ENCODE results near the gene RIPOR2. TPM values are rescaled to one million over a fixed set of nuclear protein-coding genes. Genes with fewer than 3 reads are reported as not detected.
"Not testable (repeated sequence)": the region's sequence is repeated elsewhere in the genome, so short reads cannot be mapped to it uniquely, and the experiment has no call there.

RIPOR2 gene
- total and polyA plus RNA-seq, 11 donors = 0.76 to 14.2 (median 4.2) TPM

DNA sequence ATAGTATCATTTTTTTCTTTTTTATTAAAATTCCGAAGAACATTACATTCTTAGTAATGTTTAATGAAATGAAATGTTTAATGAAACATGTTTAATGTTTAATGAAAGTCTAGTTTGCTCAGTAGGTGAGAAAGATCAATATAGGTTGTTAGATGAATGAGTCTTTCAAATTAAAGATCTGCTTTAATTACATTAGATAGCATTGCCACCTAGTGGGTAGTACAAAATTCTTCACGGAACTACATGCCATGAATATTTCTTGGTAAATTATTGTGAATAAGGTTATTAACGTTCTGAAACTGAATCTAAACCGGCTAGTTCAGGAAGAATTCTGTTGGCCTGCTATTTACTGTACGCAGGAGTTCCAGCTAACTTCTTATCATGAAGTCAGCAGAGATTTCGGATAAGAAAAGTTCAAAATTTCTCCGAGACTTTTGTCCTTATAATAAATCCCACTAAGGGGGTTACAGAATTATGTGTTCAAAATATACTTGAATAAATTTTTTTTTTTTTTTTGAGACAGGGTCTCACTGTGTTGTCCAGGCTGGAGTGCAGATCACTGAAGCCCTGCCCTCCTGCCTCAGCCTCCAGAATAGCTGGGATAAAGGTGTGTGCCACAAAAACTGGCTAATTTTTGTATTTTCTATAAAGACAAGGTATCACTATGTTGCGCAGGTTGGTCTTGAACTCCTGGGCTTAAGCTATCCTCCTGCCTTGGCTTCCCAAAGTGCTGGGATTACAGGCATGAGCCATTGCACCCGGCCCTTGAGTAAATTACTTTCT, 168.9 kb downstream of the RIPOR2 start:
- Histone ChIP-seq H3K27me3 (no peaks in the 10 kb centered on the region), H3K27ac (no peak overlapping the region), H3K4me3 (no peak overlapping the region), H3K9me3 (no peaks in the 10 kb centered on the region), H3K4me1 (no peaks in the 10 kb centered on the region), H3K36me3 (no peaks in the 10 kb centered on the region)
- TF ChIP-seq POLR2A (IDR thresholded peaks at IDR 0.05) = no peak
- TF ChIP-seq, protein P1, sequence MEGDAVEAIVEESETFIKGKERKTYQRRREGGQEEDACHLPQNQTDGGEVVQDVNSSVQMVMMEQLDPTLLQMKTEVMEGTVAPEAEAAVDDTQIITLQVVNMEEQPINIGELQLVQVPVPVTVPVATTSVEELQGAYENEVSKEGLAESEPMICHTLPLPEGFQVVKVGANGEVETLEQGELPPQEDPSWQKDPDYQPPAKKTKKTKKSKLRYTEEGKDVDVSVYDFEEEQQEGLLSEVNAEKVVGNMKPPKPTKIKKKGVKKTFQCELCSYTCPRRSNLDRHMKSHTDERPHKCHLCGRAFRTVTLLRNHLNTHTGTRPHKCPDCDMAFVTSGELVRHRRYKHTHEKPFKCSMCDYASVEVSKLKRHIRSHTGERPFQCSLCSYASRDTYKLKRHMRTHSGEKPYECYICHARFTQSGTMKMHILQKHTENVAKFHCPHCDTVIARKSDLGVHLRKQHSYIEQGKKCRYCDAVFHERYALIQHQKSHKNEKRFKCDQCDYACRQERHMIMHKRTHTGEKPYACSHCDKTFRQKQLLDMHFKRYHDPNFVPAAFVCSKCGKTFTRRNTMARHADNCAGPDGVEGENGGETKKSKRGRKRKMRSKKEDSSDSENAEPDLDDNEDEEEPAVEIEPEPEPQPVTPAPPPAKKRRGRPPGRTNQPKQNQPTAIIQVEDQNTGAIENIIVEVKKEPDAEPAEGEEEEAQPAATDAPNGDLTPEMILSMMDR (IDR thresholded peaks at IDR 0.05) = peak in 11 of 12 donors; percentile 27 to 60 (median 46)
- no peak for DNase-seq
- 61 to 67% (median 63%) methylated on average over 9 of the region's 9 CpGs for WGBS, 4 donors
- no peak for ATAC-seq
- intact Hi-C loops (cut with DNase I) = loop anchor here in 9 of 10 donors (1.0 to 10.0 kb wide), 6 partner anchors 182 to 332 kb away; no protein-coding TSS in a partner anchor

DNA sequence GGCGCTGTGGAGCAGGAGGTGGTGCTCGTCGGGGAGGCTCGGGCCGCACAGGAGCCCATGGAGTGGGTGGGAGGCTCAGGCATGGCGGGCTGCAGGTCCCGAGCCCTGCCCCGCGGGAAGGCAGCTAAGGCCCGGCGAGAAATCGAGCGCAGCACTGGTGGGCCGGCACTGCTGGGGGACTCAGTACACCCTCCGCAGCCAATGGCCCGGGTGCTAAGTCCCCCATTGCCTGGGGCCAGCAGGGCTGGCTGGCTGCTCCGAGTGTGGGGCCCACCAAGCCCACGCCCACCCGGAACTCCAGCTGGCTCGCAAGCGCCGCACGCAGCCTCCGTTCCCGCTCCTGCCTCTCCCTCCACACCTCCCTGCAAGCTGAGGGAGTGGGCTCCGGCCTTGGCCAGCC, 169.8 kb downstream of the RIPOR2 start:
- not testable (repeated sequence) for H3K27ac ChIP-seq, H3K9me3 ChIP-seq, H3K27me3 ChIP-seq, ATAC-seq, H3K4me1 ChIP-seq, H3K36me3 ChIP-seq, H3K4me3 ChIP-seq, DNase-seq
- 91 to 96% (median 95%) methylated on average over 17 to 26 of the region's 26 CpGs for WGBS, 4 donors
- intact Hi-C loops (cut with DNase I) = loop anchor here in 9 of 10 donors (1.0 to 10.0 kb wide), 6 partner anchors 181 to 331 kb away; no protein-coding TSS in a partner anchor

DNA sequence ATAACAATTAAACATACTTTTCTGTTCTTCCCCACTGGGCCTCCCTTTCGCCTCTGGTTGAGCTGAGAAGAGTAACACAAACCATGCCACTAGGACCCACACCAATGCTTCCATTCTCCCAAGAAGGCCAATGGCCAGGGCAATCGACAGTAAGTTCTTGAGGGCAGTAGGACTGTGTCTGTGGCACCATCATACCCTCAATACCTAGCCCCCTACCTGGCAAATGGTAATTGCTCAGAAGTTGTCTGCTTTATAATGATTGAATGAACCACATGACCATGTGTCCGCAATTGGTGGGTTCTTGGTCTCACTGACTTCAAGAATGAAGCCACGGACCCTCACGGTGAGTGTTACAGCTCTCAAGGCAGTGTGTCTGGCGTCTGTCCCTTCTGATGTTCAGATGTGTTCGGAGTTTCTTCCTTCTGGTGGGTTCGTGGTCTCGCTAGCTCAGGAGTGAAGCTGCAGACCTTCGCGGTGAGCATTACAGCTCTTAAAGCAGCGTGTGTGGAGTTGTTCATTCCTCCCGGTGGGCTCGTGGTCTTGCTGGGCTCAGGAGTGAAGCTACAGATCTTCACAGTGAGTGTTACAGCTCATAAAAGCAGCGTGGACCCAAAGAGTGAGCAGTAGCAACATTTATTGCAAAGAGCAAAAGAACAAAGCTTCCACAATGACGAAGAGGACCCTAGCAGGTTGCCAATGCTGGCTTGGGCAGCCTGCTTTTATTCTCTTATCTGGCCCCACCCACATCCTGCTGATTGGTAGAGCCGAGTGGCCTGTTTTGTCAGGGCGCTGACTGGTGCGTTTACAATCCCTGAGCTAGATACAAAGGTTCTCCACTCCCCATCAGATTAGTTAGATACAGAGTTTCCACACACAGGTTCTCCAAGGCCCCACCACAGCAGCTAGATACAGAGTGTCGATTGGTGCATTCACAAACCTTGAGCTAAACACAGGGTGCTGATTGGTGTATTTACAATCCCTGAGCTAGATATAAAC, 170.6 kb downstream of the RIPOR2 start:
- H3K4me3 ChIP-seq, H3K4me1 ChIP-seq, H3K9me3 ChIP-seq, ATAC-seq, DNase-seq, H3K36me3 ChIP-seq, H3K27me3 ChIP-seq, H3K27ac ChIP-seq: not testable (repeated sequence)
- 83 to 87% (median 84%) methylated on average over 20 of the region's 20 CpGs for WGBS, 4 donors
- intact Hi-C loops (cut with DNase I) = loop anchor here in 8 of 10 donors (5.0 to 10.0 kb wide), 4 partner anchors 180 to 330 kb away; no protein-coding TSS in a partner anchor

DNA sequence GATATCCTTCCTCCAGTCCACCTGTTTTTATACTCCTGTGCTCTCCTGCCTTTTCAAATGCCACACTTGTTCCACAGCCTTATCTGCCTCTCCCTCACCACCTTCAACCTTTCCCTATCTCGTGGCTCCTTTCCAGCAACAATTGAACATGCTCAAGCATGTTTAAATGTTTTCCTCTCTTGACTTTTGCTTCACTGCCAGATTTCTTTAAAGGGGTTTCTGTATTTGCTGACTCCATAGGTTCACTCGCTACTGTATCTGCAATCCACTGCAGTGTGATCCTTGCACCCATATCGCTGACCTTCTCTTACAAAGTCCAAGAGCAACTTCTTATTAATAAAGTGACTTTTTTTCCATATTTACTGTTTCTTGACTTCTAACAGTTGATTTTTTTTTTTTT, 172.2 kb downstream of the RIPOR2 start:
- no peaks in the 10 kb centered on the region for H3K4me1 ChIP-seq
- DNase-seq (no peak), ATAC-seq (no peak)
- TF ChIP-seq, protein P1 (IDR thresholded peaks at IDR 0.05) = no peak
- no peak for TF ChIP-seq POLR2A (IDR thresholded peaks at IDR 0.05)
- no peaks in the 10 kb centered on the region for H3K27me3 ChIP-seq
- WGBS, 4 donors = 50 to 57% (median 54%) methylated on average over 3 of the region's 3 CpGs
- intact Hi-C loops (cut with DNase I) = loop anchor here in 4 of 10 donors (5.0 to 10.0 kb wide), 4 partner anchors 179 to 329 kb away; no protein-coding TSS in a partner anchor
- H3K9me3 ChIP-seq = no peaks in the 10 kb centered on the region
- H3K27ac ChIP-seq = no peak overlapping the region
- H3K36me3 ChIP-seq = no peaks in the 10 kb centered on the region
- H3K4me3 ChIP-seq = no peak overlapping the region

DNA sequence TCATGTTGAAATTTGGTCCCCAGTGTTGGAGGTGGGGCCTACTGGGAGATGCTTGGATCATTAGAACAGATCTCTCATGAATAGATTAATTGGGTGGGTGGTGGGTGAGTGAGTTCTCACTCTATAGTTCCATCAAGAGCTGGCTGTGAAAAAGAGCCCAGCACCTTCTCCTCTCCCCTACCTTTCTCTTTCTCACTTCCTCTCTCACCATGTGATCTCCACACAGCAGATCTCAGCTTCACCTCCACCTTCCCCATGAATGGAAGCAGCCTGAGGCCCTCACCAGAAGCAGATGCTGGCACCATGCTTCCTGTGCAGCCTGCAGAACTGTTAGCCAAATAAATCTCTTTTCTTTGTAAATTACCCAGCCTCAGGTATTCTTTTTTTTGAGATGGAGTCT, 173.9 kb downstream of the RIPOR2 start:
- peaks cover 0 to 8% (median 0%) of the 10 kb centered on the region in 12 donors for H3K4me1 ChIP-seq
- no peak overlapping the region for H3K4me3 ChIP-seq
- H3K27me3 ChIP-seq = no peaks in the 10 kb centered on the region
- H3K36me3 ChIP-seq = no peaks in the 10 kb centered on the region
- ATAC-seq (no peak), DNase-seq (no peak)
- no peak overlapping the region for H3K27ac ChIP-seq
- TF ChIP-seq, protein P1 (IDR thresholded peaks at IDR 0.05) = no peak
- TF ChIP-seq POLR2A (IDR thresholded peaks at IDR 0.05) = no peak
- intact Hi-C loops (cut with DNase I) = loop anchor here in 4 of 10 donors (5.0 to 10.0 kb wide), 4 partner anchors 177 to 327 kb away; no protein-coding TSS in a partner anchor
- no peaks in the 10 kb centered on the region for H3K9me3 ChIP-seq
